ENCODE results near the gene OR4X2. TPM values are rescaled to one million over a fixed set of nuclear protein-coding genes. Genes with fewer than 3 reads are reported as not detected.

Gene OR4X2
- total RNA-seq, 1 donor from 2014 or later, result not detected

- DNase-seq (no peak), ATAC-seq (no peak)
- H3K36me3 ChIP-seq, result no peaks in the 10 kb centered on the region
- TF ChIP-seq CTCF (IDR thresholded peaks at IDR 0.05), result no peak
- H3K4me3 ChIP-seq, result no peak overlapping the region
- no peaks in the 10 kb centered on the region for H3K9me3 ChIP-seq
- H3K27me3 ChIP-seq (ENCODE audit: low read depth), result no peaks in the 10 kb centered on the region
- H3K27ac ChIP-seq, result no peak overlapping the region
- intact Hi-C loops (cut with DNase I), result no loop called here
- H3K4me1 ChIP-seq, result no peaks in the 10 kb centered on the region
These were observed 27.7 kb downstream of the OR4X2 start for GRCh38 chr11:48272606-48273005.

Other genes starting within 250 kb of the OR4X2 start
- not detected for gene OR4B1, start 28.3 kb upstream of the OR4X2 start, total RNA-seq
- not detected for gene OR4X1, start 18.8 kb downstream of the OR4X2 start, total RNA-seq
- gene OR4S1, start 61.1 kb downstream of the OR4X2 start, total RNA-seq, result not detected
- gene OR4C3, start 79.8 kb downstream of the OR4X2 start, total RNA-seq, result not detected
- gene OR4C5, start 121.4 kb downstream of the OR4X2 start, total RNA-seq, result not detected
- gene OR4A47, start 243.7 kb downstream of the OR4X2 start, total RNA-seq, result not detected